ENCODE data around the gene PAPLN.

- no peak for TF ChIP-seq CTCF (IDR thresholded peaks at IDR 0.05)
- TF ChIP-seq POLR2AphosphoS5 (IDR thresholded peaks at IDR 0.05; ENCODE audit: low read depth, low read length), result no peak
- TF ChIP-seq TCF7L2 (IDR thresholded peaks at IDR 0.05; ENCODE audit: low read depth, low read length), result no peak
- TF ChIP-seq SIN3A (IDR thresholded peaks at IDR 0.05; ENCODE audit: borderline replicate concordance, insufficient read depth, low read depth, low read length), result no peak
- no peak for TF ChIP-seq REST (IDR thresholded peaks at IDR 0.05; ENCODE audit: insufficient read depth in 1 of 2, low read depth in 2 of 2, low read length in 1 of 2)
Observed at GRCh38 chr14:73263606-73264005, 26.3 kb downstream of the PAPLN start.
